PFSK-1 (cell line): Measurements from ENCODE around the gene CNPY2.

Experiments used
- FOXP2 ChIP-seq: optimal IDR thresholded peaks from 2 replicates; pipeline ENCODE3; 2011; ENCODE audit warnings: borderline replicate concordance, control low read depth, inconsistent platforms; ENCODE audit not compliant: insufficient read depth; ENCODE audit errors: extremely low read length, extremely low read depth
- POLR2AphosphoS5 ChIP-seq: IDR thresholded peaks from 2 replicates; pipeline ENCODE4 v1.6.1; 2012; ENCODE audit warnings: low read depth, mild to moderate bottlenecking, control low read depth, low read length, moderate library complexity
- REST ChIP-seq, 2 experiments: IDR thresholded peaks; 2 replicates each; pipeline versions ENCODE4 v1.6.1 to v1.8.0; 2011 to 2012; ENCODE audit warnings: low read depth in 2 of 2, low read length in 2 of 2, control low read depth in 1 of 2, inconsistent platforms in 1 of 2, mild to moderate bottlenecking in 1 of 2, moderate library complexity in 1 of 2; ENCODE audit not compliant: insufficient read depth in 1 of 2
- SIN3A ChIP-seq: IDR thresholded peaks from 2 replicates; pipeline ENCODE4 v1.6.1; 2012; ENCODE audit warnings: mild to moderate bottlenecking, low read length, moderate library complexity, borderline replicate concordance; ENCODE audit not compliant: insufficient read depth
- TAF1 ChIP-seq: IDR thresholded peaks from 2 replicates; pipeline ENCODE4 v1.6.1; 2012; ENCODE audit warnings: low read length, control low read depth, borderline replicate concordance; ENCODE audit not compliant: insufficient read depth

Gene CNPY2

DNA sequence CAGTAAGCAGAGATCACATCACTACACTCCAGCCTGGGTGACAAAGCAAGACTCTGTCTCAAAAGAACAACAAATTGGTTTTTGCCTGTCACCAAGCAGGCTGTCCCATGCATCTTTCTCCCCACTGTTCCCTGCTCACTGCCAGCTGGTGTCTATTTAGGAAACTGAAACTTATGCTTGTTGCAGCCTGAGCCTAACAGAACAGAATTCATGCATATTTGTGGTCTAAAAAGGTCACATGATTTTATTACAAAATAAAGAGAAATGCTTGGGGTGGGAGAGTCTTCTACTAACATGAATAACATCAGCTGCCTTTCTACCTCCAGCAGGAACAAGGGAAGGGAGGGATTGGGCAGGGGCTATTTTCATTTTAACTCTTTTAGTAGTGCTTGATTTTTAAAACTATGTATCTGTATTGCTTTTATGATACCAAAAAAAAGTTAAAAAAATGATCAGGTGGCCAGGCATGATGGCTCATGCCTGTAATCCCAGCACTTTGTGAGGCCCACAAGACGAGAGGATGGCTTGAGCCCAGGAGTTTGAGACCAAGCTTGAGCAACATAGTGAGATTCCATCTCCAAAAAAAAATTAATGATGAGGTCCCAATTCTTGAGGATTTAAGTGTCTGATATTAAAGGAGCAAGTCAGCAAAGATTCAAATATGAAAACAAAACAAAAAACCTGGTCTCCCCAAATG lies 43.2 kb upstream of the CNPY2 start:
- no peak for TF ChIP-seq POLR2AphosphoS5
- no peak for TF ChIP-seq FOXP2
- TF ChIP-seq TAF1 = no peak
- no peak for TF ChIP-seq REST (IDR thresholded peaks at IDR 0.05; ENCODE audit: insufficient read depth in 1 of 2, low read depth in 2 of 2, low read length in 2 of 2)
- no peak for TF ChIP-seq SIN3A

DNA sequence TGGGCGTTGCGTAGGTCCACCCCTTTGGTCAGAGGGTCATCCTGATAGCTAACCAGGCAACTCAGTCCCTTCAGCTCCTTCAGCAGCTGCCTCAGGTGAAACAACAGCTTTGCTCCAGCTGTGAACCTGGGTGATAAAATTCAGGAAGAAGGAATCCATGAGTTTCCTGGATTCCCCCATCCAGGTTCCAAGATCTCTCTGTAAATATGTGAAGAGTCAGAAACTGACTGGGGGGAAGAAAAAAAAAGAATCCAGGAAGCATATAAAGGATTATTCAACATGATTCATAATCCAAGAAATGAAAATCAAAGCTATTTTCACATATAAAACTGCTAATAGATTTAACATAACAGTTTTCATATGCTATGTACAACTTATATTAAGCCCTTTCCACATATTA lies 35.5 kb upstream of the CNPY2 start:
- TF ChIP-seq REST (IDR thresholded peaks at IDR 0.05; ENCODE audit: insufficient read depth in 1 of 2, low read depth in 2 of 2, low read length in 2 of 2) (no peak), FOXP2 (no peak), SIN3A (no peak), POLR2AphosphoS5 (no peak), TAF1 (no peak)

GRCh38 chr12:56350662-56351061 lies 34.9 kb upstream of the CNPY2 start:
- TF ChIP-seq SIN3A (no peak), REST (IDR thresholded peaks at IDR 0.05; ENCODE audit: insufficient read depth in 1 of 2, low read depth in 2 of 2, low read length in 2 of 2) (no peak), FOXP2 (no peak), POLR2AphosphoS5 (no peak), TAF1 (no peak)

DNA sequence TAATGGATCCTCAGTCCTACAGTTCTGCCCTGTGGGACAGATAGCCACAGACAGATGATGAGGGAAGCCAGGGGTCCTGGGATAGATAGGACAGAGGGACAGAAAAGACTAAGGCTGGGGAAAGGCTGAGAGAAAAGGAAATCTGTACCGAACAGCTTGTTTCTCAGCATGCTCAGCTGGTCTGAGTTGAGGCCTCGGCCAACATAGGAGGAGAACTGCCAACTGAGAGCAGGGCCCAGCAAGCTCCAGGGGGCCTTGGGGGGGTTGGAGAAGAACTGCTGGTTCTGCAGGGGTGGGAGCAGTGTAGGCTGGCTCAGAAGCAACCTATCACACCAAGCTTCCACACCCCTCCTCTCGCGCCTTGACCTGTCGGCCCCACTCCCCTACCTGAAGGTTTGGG lies 33.0 kb upstream of the CNPY2 start:
- no peak for TF ChIP-seq POLR2AphosphoS5
- TF ChIP-seq REST (IDR thresholded peaks at IDR 0.05; ENCODE audit: insufficient read depth in 1 of 2, low read depth in 2 of 2, low read length in 2 of 2) = no peak
- no peak for TF ChIP-seq FOXP2
- no peak for TF ChIP-seq SIN3A
- TF ChIP-seq TAF1 = no peak

DNA sequence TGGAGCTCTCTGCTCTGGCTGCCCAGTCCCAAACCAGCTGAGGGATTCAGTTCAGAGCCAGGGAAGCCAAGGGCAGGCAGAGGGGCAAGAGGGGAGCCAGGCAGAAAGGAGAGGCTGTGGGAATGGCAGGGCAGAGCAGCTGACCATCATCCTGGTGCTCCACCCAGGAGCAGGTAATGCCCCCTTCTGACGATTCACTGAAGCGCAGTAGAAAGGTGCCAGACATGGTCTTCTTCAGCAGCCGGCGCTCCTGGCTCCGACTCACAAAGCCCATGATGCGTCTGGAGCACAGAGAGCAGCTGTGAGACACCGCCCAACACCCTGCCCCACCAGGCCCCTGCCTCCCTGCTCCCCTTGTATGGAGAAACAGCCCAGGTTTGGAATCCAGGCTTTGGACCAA lies 30.9 kb upstream of the CNPY2 start:
- TF ChIP-seq SIN3A = no peak
- TF ChIP-seq FOXP2 = no peak
- no peak for TF ChIP-seq POLR2AphosphoS5
